ENCODE data around the gene CNPY1.

The CNPY1 gene

DNA sequence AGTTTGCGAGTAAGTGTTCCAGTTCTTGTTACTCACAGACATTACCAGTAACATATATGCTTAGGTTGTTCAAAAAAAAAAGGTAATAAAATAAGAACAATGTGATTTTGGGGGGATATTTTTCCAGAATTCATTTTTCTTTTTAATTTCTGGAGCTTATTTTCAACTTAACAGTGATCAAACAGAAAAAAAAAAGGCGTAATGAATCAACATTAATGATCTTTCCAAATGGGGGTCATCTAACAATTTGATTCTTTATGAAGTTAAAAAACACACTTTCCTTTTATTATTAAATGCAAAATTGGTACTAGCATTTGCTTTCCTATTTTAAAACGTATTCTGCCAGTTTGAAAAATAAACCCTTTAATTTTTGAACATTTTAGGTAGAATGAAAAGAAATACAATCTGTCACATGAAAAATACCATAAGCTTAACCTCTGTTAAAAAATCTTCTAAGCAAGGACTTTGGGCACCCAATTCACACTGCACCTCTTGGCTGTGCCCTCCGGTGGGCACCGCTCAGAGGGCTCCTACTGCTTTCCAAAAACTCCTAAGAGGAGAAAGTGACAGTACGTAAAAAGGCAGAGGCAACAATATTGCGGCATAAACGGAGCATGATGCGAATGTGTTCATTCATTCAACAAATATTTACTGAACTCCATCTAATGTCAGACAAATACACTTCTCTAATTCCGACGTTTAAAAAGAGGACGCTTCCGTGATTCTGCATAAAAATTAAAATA, 32.6 kb downstream of the CNPY1 start:
- ChIA-PET POLR2A (no interaction called here), CTCF (no interaction called here)
- no peak for DNase-seq (ENCODE audit: low read depth, low spot score)

DNA sequence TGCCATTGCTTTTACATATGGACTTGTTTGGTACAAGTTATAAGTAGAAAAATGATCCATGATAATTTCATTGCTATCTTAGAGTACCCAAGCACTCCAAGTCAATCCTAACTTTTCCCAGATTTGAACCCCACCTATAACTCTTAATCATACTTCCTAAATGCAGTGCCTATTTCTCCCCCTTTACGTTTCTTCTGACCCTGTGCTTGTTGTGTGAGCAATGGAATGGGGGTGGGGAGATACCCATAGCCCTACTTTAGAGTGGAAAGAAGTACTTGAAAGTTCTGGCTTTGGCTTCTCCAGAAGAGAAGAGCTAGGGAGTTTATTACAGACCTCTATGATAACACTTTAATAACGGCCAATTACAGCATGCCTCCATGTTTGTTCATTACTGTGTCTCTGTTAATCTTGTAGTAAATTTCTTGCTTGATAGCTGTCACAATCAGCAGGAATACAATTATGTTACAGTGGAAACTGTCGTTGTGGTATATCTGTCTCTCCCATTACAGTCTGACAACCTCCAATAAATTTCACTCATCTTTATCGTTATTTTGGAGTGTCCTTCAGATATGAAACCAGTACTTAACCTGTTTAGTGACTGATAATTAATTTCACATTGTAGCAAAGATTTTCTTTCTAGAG, 34.0 kb downstream of the CNPY1 start:
- ChIA-PET POLR2A (no interaction called here), CTCF (no interaction called here)
- H3K4me3 ChIP-seq (ENCODE audit: low read depth, low read length), result no peak overlapping the region
- TF ChIP-seq, protein P1, sequence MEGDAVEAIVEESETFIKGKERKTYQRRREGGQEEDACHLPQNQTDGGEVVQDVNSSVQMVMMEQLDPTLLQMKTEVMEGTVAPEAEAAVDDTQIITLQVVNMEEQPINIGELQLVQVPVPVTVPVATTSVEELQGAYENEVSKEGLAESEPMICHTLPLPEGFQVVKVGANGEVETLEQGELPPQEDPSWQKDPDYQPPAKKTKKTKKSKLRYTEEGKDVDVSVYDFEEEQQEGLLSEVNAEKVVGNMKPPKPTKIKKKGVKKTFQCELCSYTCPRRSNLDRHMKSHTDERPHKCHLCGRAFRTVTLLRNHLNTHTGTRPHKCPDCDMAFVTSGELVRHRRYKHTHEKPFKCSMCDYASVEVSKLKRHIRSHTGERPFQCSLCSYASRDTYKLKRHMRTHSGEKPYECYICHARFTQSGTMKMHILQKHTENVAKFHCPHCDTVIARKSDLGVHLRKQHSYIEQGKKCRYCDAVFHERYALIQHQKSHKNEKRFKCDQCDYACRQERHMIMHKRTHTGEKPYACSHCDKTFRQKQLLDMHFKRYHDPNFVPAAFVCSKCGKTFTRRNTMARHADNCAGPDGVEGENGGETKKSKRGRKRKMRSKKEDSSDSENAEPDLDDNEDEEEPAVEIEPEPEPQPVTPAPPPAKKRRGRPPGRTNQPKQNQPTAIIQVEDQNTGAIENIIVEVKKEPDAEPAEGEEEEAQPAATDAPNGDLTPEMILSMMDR (IDR thresholded peaks at IDR 0.05; ENCODE audit: insufficient read depth, low read length, missing control alignments), result no peak
- DNase-seq (ENCODE audit: low read depth, low spot score), result no peak

More for the DNA sequence above, 32.6 kb downstream of the CNPY1 start:
- TF ChIP-seq, protein P1 (IDR thresholded peaks at IDR 0.05; ENCODE audit: insufficient read depth, low read length, missing control alignments), result no peak
- H3K4me3 ChIP-seq (ENCODE audit: low read depth, low read length), result no peak overlapping the region

- POLR2A ChIA-PET, result no interaction called here
- DNase-seq (ENCODE audit: low read depth, low spot score), result no peak
- no peak overlapping the region for H3K4me3 ChIP-seq (ENCODE audit: low read depth, low read length)
- TF ChIP-seq, protein P1 (IDR thresholded peaks at IDR 0.05; ENCODE audit: insufficient read depth, low read length, missing control alignments), result no peak
- CTCF ChIA-PET, result no interaction called here
These were observed 34.7 kb downstream of the CNPY1 start for GRCh38 chr7:155511702-155511996.

- DNase-seq (ENCODE audit: low read depth, low spot score), result no peak
- TF ChIP-seq, protein P1 (IDR thresholded peaks at IDR 0.05; ENCODE audit: insufficient read depth, low read length, missing control alignments), result no peak
- ChIA-PET CTCF (interaction anchor here (0.8 kb wide), 1 partner anchor 9 kb away, joined by 3 read pairs; no protein-coding TSS in a partner anchor), POLR2A (no interaction called here)
- H3K4me3 ChIP-seq (ENCODE audit: low read depth, low read length), result no peak overlapping the region
These were observed 35.2 kb downstream of the CNPY1 start for GRCh38 chr7:155510975-155511701.

GRCh38 chr7:155509725-155510551, 36.4 kb downstream of the CNPY1 start:
- H3K4me3 ChIP-seq (ENCODE audit: low read depth, low read length), result no peak overlapping the region
- DNase-seq (ENCODE audit: low read depth, low spot score), result no peak
- TF ChIP-seq, protein P1 (IDR thresholded peaks at IDR 0.05; ENCODE audit: insufficient read depth, low read length, missing control alignments), result no peak
- ChIA-PET POLR2A (no interaction called here), CTCF (no interaction called here)
